Endothelial cell of umbilical vein (primary cell): ENCODE measurements around the gene RANBP17. TPM values are rescaled to one million over a fixed set of nuclear protein-coding genes. Genes with fewer than 3 reads are reported as not detected.

Experiments used
- BruUV-seq: library from RNA; stranded (reverse); fragments of 400-500 nt; replicated peaks from 2 replicates; lab custom pipeline; 2021; lab: Mats Ljungman, UMichigan
- CTCF ChIA-PET: fragments of 300-600, 350-600 bp; sonication (Branson Sonifier 250); formaldehyde crosslinking; loops from one replicate; lab custom pipeline; 2021; ENCODE audit warnings: antibody characterized with exemption, inconsistent platforms; lab: Charles Lee
- POLR2A ChIA-PET: fragments of 300-600, 350-600 bp; sonication (Branson Sonifier 250); formaldehyde crosslinking; loops from one replicate; lab custom pipeline; 2021; ENCODE audit warnings: antibody characterized with exemption, inconsistent platforms; lab: Charles Lee
- DNase-seq: peaks from one replicate; pipeline ENCODE4 v3.0.0-alpha.2; 2011; ENCODE audit warnings: low read depth, low spot score
- FAIRE-seq: peaks from 2 replicates; lab custom pipeline; 2011; peaks lifted over from hg19 to GRCh38; lab: Jason Lieb, UNC
- H2AFZ ChIP-seq: 2 replicates; pipeline ENCODE4 v1.6.0; 2012; ENCODE audit warnings: low read depth, low read length, control low read depth, inconsistent platforms
- H3K27ac ChIP-seq: 2 replicates; pipeline ENCODE4 v1.5.1; 2011; ENCODE audit warnings: low read depth, mild to moderate bottlenecking, control low read depth, low read length, moderate library complexity; ENCODE audit not compliant: insufficient read depth
- H3K27me3 ChIP-seq, 2 experiments: 2 replicates each; pipeline versions ENCODE4 v1.6.0 to v1.6.1; 2011; ENCODE audit warnings: low read length in 2 of 2, mixed read lengths in 1 of 2; ENCODE audit not compliant: control insufficient read depth in 2 of 2, insufficient read depth in 2 of 2
- H3K36me3 ChIP-seq, 2 experiments: 2 replicates in 1 of 2; 3 replicates in 1 of 2; pipeline ENCODE4 v1.5.1; 2011; ENCODE audit warnings: low read length in 2 of 2, mild to moderate bottlenecking in 1 of 2, moderate library complexity in 1 of 2; ENCODE audit not compliant: control insufficient read depth in 2 of 2, insufficient read depth in 2 of 2; ENCODE audit errors: extremely low read depth in 1 of 2
- H3K4me1 ChIP-seq: 3 replicates; pipeline ENCODE4 v1.5.1; 2011; ENCODE audit warnings: mild to moderate bottlenecking, low read length; ENCODE audit not compliant: control insufficient read depth, insufficient read depth; ENCODE audit errors: extremely low read depth
- H3K4me2 ChIP-seq: 2 replicates; pipeline ENCODE4 v1.6.1; 2011; ENCODE audit warnings: low read length, control low read depth, mixed read lengths; ENCODE audit not compliant: insufficient read depth
- H3K4me3 ChIP-seq, 3 experiments: fragments of 200-600 bp in 1 of 3; sonication (generic), shearing (Covaris generic) in 1 of 3; replicated peaks in 1 of 3; 2 replicates each; pipeline ENCODE4 v1.5.1; 2011 to 2016; ENCODE audit warnings: control low read depth in 3 of 3, low read length in 3 of 3, mild to moderate bottlenecking in 2 of 3, inconsistent platforms in 1 of 3, low read depth in 1 of 3, moderate library complexity in 1 of 3; ENCODE audit not compliant: insufficient read depth in 1 of 3
- H3K79me2 ChIP-seq: 2 replicates; pipeline ENCODE4 v1.6.0; 2012; ENCODE audit warnings: low read length, inconsistent platforms; ENCODE audit not compliant: control insufficient read depth, insufficient read depth
- H3K9ac ChIP-seq: replicated peaks from 2 replicates; pipeline ENCODE3; 2011; ENCODE audit warnings: low read length, control low read depth; ENCODE audit not compliant: insufficient read depth; ENCODE audit errors: extremely low read depth
- H3K9me1 ChIP-seq: replicated peaks from 3 replicates; pipeline ENCODE4 v1.6.0; 2011; ENCODE audit warnings: mild to moderate bottlenecking, low read length; ENCODE audit not compliant: control insufficient read depth, insufficient read depth; ENCODE audit errors: extremely low read depth
- H3K9me3 ChIP-seq: replicated peaks from 2 replicates; pipeline ENCODE4 v1.5.1; 2012; ENCODE audit warnings: low read length, inconsistent platforms; ENCODE audit not compliant: control insufficient read depth, insufficient read depth
- H4K20me1 ChIP-seq: replicated peaks from 2 replicates; pipeline ENCODE3; 2011; ENCODE audit warnings: mild to moderate bottlenecking, low read length; ENCODE audit not compliant: control insufficient read depth, insufficient read depth; ENCODE audit errors: extremely low read depth
- CTCF ChIP-seq, 2 donors: IDR thresholded peaks; 1 replicate in 1 of 2; 2 replicates in 1 of 2; pipeline ENCODE4 v1.5.1; 2011; ENCODE audit warnings: low read length in 2 of 2, mild to moderate bottlenecking in 2 of 2, moderate library complexity in 2 of 2, control low read depth in 1 of 2, inconsistent platforms in 1 of 2, low read depth in 1 of 2; ENCODE audit not compliant: insufficient read depth in 1 of 2; ENCODE audit errors: extremely low read depth in 1 of 2
- EZH2 ChIP-seq: IDR thresholded peaks from 2 replicates; pipeline ENCODE4 v1.6.1; 2012; ENCODE audit warnings: borderline replicate concordance, low read depth, mild to moderate bottlenecking, moderate library complexity, low read length, inconsistent platforms; ENCODE audit not compliant: severe bottlenecking
- FOS ChIP-seq: IDR thresholded peaks from 2 replicates; pipeline ENCODE4 v1.6.1; 2011; ENCODE audit warnings: mild to moderate bottlenecking, low read length, moderate library complexity, borderline replicate concordance; ENCODE audit not compliant: insufficient read depth
- GATA2 ChIP-seq: IDR thresholded peaks from 2 replicates; pipeline ENCODE4 v1.7.0; 2011; ENCODE audit warnings: low read depth, mild to moderate bottlenecking, moderate library complexity, mixed read lengths, low read length; ENCODE audit not compliant: insufficient read length, insufficient read depth
- JUN ChIP-seq: IDR thresholded peaks from 2 replicates; pipeline ENCODE4 v1.6.1; 2011; ENCODE audit warnings: borderline replicate concordance, low read depth; ENCODE audit not compliant: insufficient read length, insufficient read depth
- MAX ChIP-seq: IDR thresholded peaks from 2 replicates; pipeline ENCODE4 v1.6.1; 2011; ENCODE audit not compliant: insufficient read depth, insufficient read length
- MYC ChIP-seq: IDR thresholded peaks from one replicate; pipeline ENCODE4 v1.6.1; 2011; ENCODE audit warnings: mild to moderate bottlenecking, low read depth, low read length
- POLR2A ChIP-seq: IDR thresholded peaks from 2 replicates; pipeline ENCODE4 v1.6.1; 2012; ENCODE audit warnings: low read depth, mild to moderate bottlenecking, control low read depth, low read length
- POLR2AphosphoS5 ChIP-seq: IDR thresholded peaks from 2 replicates; pipeline ENCODE4 v1.6.1; 2012; ENCODE audit warnings: low read depth, mild to moderate bottlenecking, control low read depth, low read length, moderate library complexity; ENCODE audit not compliant: insufficient read depth
- dilution Hi-C: fragments of 300-500 bp; cut with MboI; formaldehyde crosslinking; loops from one replicate; pipeline ENCODE4 v1.15.0; 2019; ENCODE audit warnings: low sequenced_read_pairs; ENCODE audit not compliant: extremely low pct_ligation_motif_present
- intact Hi-C: fragments of 100-400 bp; cut with micrococcal nuclease; formaldehyde crosslinking; loops from one replicate; pipeline ENCODE4 v1.10.0; 2022
- polyA plus RNA-seq, 4 experiments: library from polyadenylated mRNA; depleted of rRNA in 3 of 4; stranded (reverse) in 3 of 4; unstranded in 1 of 4; fragments of >200 nt; gene quantifications; 2 replicates each; pipeline versions ENCODE4 v1.2.1 to v1.2.3, GENCODE V29; 2011 to 2012; ENCODE audit warnings: missing spikeins in 1 of 4
- total RNA-seq: library from RNA; stranded (reverse); gene quantifications from 2 replicates; pipeline ENCODE4 v1.2.3, GENCODE V29; 2021

RANBP17 gene
- total and polyA plus RNA-seq, 2 donors (not counting 3 experiments of a cell fraction or from before 2014, with no cell fraction given), result 5.6 to 13.6 TPM

GRCh38 chr5:170819824-170820223 is 42.0 kb upstream of the RANBP17 start:
- H3K27me3 ChIP-seq, result peaks cover 0 to 4% of the 10 kb centered on the region in 2 experiments
- H3K9ac ChIP-seq, result no peak overlapping the region
- no peaks in the 10 kb centered on the region for H3K9me3 ChIP-seq
- no peaks in the 10 kb centered on the region for H3K36me3 ChIP-seq
- H3K27ac ChIP-seq, result no peak overlapping the region
- no peaks in the 10 kb centered on the region for H4K20me1 ChIP-seq
- H3K9me1 ChIP-seq, result no peaks in the 10 kb centered on the region
- TF ChIP-seq CTCF (IDR thresholded peaks at IDR 0.05; ENCODE audit: extremely low read depth in 1 of 2, insufficient read depth in 1 of 2, low read depth in 1 of 2, low read length in 2 of 2) (no peak), GATA2 (no peak), JUN (no peak), POLR2A (no peak), FOS (no peak), POLR2AphosphoS5 (no peak), MAX (no peak), MYC (no peak), EZH2 (no peak)
- no peaks in the 10 kb centered on the region for H3K4me1 ChIP-seq
- no peaks in the 10 kb centered on the region for H3K79me2 ChIP-seq
- H2AFZ ChIP-seq, result no peak overlapping the region
- no TSS peak for BruUV-seq
- ChIA-PET POLR2A (no interaction called here), CTCF (no interaction called here)
- intact Hi-C loops (no loop called here), dilution Hi-C loops (no loop called here)
- H3K4me2 ChIP-seq, result no peak overlapping the region
- FAIRE-seq (no peak), DNase-seq (no peak)
- H3K4me3 ChIP-seq, result no peak overlapping the region
